Myocyte (in vitro differentiated cells): ENCODE results near the gene AKAP7. TPM values are rescaled to one million over a fixed set of nuclear protein-coding genes. Genes with fewer than 3 reads are reported as not detected.
"Not testable (repeated sequence)": the region's sequence is repeated elsewhere in the genome, so short reads cannot be mapped to it uniquely, and the experiment has no call there.

Experiments used
- DNase-seq: peaks from one replicate; pipeline ENCODE4 v3.0.0-alpha.2; 2012; ENCODE audit warnings: low read depth
- total RNA-seq: library from RNA; depleted of rRNA; stranded (reverse); fragments of >200 nt; gene quantifications from 2 replicates; pipeline ENCODE4 v1.2.3, GENCODE V29; 2014

Gene AKAP7
- total RNA-seq, 1 donor from 2014 or later, result 4.2 TPM

DNA sequence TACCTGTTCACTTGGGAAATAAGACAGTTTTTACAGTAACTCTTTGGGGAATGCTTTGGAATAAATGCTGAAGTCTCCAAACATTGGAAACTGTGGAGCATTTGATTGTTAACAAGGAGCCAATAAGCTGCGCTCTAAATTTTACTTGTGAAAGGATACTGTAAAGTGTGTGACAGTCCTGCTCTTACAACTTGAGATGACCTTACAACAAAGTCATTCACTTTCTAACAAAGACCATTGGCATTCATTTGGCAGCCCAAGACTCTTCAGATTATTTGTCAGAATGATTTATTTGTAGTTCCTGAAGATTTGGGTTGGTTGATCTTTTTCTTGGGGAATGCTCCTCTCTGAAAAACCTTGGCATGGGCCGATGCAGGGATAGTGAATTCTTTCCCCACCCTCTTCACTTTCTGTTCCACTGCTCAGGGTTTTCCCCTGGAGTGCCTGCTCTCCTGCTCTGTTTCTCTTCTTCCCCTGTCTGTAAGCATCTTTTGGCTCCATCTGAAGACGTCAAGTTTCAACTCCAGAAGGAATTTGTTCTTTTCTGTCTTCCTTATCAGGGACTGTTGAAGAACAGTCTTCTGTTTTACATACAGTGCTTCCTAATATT, 116.4 kb downstream of the AKAP7 start:
- DNase-seq, result no peak

DNA sequence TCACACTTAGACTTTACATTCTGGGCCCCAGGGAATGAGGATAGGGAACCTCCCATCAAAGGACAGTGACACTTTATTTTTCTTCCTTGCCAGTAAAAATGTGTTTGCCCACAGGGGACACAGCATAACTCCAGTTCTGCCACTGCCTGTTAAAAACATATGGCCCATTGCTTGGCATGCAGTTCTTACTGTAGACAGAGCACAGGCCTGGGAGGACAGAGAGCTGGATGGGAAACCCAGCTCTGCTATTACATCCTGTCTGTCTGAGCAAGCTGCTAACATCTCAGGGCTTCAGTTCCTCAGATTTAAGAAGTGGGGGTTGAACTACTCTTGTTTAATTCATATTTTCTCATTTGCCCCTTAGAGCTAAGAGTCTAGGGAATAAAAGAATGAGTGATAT, 120.2 kb downstream of the AKAP7 start:
- DNase-seq, result no peak

DNA sequence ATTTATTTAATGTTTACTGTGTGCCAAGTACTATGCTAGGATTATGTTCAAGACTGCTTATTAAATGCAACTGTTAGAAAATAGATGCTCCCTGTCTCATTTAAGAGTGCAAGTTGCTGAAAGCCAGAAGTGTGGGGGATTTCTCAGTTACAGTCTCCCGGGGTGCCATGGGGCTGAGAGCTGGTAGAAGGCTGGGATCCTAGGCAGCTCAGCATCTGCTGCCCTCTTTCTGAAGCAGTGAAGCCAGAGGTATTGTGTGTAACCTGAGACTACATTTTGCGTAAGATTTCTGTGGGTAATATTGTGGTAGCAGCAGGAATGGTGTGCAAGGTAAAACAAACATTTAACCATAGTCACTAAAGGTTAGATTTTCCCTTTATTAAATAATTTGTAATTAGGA, 120.6 kb downstream of the AKAP7 start:
- DNase-seq, result no peak

DNA sequence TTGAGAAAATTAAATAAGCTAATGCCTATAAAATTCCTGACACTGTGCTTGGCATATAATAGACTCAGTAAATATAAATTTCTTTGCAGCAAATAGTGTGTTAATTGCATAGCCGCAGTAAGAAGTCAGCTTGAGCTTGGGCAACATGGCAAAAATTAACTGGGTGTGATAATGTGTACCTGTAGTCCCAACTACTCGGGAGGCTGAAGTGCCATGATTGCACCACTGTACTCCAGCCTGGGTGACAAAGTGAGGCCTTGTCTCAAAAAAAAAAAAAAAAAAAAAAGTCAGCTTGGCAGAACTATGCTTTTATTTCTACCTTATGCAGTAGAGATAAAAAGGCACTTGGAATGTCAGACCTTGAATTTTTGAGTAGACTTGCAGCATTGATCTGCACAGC, 121.8 kb downstream of the AKAP7 start:
- no peak for DNase-seq

DNA sequence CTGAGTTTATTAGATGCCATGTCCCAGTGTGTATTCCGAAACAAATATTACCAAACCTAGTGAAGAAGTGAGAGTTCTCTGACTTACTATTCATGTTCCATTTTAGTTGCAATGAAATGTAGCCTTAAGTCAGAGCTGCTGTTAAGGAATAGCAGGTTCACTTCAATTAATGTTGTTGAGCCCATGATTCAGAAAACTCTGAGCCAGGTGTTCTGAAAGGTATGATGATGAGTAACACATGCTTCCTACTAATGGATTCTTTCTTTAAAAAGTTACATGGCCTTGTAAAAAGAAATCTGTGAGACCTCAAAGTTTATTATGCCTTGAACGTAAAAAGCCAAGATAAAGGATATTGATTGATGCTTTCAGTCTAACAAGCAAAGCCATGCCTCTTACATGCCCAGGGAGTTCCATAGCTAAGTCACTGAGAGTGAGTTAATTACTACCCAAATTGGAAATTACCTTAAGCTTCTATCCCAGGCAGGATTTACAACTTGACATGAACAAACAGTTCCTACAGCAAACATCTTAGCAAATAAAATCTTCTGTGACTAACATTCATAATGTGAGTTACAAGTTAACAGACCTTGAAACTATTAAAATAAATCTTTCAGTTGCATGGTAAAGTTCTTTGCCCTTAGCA, 122.9 kb downstream of the AKAP7 start:
- no peak for DNase-seq

DNA sequence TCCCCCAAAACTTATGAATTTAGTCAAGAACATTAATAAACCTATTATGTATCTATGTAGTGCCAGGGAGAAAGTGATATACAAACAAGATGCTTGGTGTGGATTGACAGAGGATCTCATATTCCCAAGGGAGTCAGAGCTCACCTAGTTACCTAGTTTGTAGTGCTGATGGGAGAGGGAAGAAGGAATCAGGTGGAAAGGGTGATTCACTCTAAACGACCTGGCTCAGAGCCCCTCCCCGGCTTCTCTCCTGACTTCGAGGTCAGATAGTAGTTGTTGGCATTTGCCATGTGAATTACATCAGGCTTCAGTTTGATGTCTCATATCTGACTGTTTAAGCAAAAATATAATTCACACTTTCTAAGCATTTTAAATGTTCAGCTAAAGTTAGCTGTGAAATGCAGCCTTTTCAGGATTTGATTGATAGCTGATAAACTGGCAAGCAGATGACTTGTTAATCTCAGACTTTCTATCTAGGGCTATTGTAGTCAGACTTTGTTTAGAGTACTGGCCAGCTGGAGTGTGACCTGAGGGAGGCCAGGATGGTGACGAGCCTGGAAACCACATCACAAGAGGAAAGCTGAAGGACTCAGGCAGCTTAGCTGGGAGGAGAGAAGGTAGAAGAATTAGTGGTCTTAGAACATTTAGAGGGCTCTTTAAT, 123.7 kb downstream of the AKAP7 start:
- peak; percentile 68 for DNase-seq

DNA sequence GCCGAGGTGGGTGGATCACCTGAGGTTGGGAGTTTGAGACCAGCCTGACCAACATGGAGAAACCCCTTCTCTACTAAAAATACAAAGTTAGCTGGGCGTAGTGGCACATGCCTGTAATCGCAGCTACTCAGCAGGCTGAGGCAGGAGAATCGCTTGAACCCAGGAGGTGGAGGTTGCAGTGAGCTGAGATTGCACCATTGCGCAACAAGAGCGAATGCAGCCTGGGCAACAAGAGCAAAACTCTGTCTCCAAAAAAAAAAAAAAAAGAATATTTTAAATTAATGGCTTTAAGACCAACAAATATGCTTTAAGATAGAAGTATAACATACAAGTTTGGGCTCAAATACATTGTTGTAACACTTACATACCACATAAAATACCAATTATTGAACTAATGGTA, 125.7 kb downstream of the AKAP7 start:
- DNase-seq, result not testable (repeated sequence)

DNA sequence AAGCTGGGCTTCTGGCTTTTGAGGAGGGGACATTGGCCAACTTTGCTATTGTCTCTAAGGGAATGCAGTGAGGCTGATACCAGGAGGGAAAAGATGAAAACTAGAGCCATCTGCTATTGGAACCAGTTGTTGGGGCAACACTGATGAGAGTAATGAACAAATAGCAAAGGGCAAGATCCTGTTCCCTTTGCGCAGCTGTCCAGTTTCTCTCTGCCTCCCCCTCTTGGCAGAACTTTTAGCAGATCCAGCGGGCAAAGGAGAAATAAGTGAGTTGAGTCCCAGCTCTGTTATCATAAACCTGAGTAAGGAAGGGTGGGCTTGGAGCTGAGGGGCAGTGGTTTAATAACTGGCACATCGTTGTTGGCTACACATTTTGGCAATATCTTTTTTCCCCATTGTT, 126.8 kb downstream of the AKAP7 start:
- DNase-seq, result peak; percentile 14

DNA sequence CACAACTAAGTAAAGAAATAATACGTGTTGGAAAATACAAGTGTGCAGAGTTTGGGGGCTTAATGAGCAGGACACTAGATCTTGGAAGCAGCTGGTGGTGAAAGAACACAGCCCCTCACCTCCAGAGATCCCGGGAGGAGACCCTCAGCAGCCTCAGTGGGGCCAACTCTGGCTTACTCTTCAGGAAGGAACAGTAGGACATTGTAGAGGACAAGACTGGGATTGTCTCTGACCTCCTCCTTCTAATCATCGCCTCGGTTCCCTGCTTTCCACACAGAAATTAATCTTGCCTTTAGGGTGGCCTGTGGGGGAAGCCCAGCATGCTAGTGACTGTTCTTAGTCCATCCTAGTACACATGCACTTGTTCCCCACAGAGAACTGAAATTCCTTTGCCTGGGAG, 130.7 kb downstream of the AKAP7 start:
- DNase-seq, result no peak

DNA sequence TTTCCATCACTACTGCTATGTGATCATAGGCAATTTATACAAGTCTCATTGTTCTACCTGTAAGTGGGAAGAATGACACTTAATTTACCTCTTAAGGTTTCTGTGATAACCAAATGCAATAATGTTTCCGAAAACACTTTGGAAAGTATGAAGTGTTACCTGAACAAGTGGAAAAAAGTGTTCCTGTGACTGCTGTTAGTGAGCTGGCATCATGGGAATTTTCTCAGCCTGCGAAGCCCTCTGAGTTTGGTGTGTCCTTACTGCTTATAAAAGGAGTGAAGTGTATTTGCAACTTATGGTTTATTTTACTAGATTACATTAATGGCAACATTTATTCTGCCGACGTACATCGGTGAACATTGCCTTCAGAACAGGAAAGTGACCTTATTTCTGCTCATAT, 133.0 kb downstream of the AKAP7 start:
- DNase-seq, result no peak

DNA sequence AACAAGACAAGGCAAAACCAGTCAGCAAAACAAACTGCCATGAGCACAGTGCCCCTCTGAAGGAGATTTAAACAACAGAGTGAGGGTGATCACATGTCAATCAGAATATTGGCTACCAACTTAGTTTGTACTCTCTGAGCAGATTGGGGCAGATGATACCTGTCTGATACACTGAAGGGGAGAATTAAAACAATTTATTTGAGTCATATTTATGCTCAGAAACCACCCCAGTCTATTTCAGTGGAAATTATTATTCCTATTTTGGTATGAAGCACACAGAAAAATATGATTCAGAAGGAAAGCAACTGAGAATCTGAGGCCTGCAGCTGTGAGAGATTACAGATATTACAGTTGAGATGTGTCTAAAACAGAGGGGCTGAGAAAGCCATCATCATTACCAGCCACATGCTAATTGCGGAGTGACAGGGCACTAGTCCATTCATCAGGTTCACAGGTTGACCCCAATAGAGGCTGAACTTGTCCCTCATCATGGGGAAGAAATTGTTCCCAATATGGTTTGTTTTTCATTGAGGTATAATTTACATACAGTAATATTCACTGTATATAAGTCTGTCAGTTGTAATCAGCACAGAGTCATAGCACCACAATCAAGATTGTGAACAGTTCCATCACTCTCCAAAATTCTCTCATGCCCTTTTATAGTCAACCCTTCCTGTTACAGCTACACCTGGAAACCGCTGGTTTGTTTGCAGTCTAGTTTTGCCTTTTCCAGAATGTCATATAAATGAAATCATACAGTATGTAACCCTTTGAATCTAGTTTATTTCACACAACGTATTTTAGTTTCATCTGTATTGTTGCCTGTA, 134.5 kb downstream of the AKAP7 start:
- no peak for DNase-seq

DNA sequence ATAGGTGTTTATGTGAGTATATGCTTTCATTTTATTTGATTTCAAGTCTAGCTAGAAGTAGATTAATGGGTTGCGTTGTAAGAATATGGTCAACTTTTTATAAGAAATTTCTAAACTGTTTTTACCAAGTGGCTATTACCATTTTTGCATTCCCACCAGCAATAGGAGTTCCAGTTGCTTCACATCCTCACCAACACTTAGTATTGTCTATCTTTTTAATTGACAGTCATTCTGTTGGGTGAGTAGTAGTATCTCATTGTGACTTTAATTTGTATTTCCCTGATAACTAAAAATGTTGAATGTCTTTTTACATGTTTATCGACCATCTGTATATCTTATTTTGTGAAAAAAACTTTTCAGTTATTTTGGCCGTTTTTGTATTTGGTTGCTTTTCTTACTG, 135.3 kb downstream of the AKAP7 start:
- no peak for DNase-seq

DNA sequence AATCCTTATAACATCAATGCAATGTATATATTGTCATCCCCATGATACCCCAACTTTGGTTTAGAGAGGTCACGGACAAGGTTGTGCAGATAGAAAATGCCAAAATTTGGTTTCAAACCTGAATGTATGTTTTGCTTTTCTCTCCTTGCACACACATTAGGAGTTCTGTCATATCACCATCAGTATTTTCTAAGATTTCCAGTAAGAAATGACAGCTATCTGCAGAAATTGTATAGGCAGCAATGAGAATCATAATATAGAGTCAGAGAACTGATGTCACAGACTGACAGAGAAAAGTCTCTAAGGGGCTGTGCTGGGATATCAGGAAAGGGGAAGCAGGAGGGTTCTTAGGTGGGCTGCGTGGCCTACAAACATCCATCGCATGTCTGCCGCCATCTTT, 140.0 kb downstream of the AKAP7 start:
- DNase-seq, result no peak

DNA sequence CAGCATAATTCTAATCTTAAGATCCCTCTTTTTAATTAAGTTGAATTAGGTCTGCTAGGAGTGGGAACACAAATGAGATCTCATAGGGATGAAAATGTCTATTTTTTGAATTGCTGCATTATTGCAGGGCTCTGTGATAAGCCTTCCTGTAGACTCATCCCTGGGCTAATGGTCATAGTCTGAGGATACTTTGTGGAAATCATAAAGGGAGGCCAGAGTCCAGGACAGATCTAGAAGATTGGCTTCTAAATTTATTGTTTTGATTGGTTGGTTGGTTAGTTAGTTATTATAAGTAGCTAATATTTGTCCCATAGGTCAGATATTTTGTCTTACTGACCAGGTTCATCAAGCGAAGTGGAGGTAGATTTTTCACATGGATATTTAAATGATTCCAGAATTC, 142.3 kb downstream of the AKAP7 start:
- DNase-seq, result no peak

DNA sequence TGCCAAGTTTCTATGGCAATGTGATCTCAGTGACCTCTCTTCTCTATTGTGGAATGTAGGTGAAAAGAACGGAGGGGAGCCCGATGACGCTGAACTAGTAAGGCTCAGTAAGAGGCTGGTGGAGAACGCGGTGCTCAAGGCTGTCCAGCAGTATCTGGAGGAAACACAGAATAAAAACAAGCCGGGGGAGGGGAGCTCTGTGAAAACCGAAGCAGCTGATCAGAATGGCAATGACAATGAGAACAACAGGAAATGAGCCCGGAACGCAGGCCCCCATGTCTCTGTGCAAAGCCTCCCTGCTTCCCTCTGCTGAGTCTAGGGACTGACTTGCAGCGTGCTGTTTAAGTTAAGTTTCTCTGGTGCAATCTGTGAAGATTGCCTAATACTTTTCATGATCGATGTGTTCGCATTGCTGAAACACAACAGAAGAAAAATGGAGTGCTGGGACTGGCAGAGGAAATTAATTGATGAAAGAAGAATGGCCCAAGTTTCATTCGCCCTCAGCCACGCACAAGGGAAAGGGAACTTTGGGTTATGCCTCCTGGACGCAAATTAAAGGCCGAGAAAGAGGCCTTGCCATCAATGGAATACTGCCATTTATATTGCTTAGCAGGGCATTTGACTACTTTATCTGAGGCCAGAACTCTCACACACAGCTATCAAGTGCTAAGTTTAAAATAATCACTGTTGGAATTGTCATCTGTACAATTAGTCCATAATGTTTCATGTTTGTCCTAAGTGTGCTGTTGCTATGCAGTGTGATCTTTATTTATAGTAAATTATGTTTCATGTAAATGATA, 146.4 kb downstream of the AKAP7 start:
- no peak for DNase-seq

DNA sequence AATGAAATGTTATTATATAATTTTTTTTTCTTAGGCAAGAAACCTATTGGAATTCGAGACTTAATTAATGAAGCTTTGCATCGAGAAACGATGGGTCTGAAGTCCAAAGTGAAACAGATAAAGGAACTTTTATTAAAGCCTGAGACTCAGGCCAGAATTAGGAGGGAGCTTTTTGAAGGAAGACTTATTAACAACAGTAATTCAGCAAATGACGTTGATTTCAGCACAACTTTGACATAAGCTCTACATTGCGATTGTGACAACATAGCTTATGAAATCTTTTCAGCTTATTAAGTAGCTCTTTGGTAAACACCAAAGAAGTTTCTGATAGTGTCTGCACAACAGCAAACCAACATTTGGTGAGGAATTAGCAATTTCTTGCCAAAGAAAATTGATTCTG, 147.1 kb downstream of the AKAP7 start:
- DNase-seq, result no peak

DNA sequence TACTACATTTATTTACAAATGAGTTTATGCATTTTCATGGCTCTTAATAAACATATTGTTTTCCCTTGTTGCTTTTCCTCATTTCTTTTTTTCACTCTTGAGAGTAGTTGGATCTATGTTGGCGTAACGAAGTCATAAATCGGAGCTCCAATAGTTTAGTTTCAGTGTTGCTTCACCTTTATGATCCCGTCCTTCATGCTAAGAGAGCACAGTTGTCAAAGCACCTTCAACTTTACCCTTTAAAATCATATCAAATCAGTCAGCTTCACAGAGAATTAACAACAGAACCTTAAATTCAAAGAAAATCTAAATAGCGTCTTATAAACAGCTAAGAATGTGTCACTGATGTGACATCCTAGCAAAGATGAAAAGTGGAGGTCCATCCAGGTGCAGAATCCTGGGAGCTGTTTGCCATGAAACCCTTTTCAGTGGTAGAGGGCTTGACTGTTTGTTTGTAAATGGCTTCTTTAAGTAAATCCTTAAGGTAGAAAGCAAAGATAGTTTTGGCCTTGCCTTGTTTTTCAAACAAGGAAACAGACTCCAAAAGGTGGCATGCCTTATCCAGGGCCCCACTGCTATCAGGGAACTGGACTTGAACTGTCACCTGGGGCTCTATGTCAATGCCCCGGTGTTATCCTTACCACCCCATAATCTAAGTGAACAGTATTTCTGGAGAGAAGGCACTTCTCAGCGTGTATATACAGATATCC, 148.4 kb downstream of the AKAP7 start:
- no peak for DNase-seq

DNA sequence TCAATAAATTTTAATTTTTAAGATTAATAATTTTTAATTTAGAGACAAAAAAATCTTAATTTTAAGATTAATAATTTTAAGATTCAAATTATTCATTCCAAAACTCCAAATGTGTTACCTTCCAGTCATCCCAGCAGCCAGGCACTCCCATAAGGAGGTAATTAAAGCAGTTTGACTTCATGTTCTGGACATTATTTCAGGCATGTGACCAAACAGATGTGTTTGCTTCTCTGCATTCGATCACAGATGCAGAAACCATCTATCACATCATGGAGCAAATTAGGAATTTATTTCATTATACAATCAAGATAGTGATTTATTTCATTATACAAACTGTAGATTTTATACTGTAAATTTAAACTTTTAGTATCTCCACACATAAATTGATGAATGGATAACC, 150.3 kb downstream of the AKAP7 start:
- DNase-seq, result no peak

DNA sequence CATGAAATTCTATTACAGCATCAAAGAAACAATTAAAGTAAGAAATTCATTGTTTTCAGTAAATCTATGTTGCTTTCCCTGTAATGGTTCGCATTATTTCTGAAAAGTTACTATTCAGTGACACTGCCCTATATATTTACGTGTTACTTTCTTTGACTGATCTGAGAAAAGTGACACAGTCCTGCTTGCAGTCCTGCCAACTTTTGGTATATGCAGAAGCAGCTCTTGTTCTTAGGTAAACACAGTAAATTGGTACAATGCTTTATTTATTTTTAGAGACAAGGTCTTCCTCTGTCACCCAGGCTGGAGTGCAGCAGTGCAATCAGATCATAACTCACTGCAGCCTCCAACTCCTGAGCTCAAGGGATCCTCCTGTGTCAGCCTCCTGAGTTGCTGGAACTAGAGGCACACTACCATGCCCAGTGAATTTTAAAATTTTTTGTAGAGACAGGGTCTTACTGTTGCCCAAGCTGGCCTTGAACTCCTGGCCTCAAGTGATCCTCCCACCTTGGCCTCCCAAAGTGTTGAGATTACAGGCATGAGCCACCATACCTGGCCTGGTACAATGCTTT, 151.3 kb downstream of the AKAP7 start:
- DNase-seq, result no peak

DNA sequence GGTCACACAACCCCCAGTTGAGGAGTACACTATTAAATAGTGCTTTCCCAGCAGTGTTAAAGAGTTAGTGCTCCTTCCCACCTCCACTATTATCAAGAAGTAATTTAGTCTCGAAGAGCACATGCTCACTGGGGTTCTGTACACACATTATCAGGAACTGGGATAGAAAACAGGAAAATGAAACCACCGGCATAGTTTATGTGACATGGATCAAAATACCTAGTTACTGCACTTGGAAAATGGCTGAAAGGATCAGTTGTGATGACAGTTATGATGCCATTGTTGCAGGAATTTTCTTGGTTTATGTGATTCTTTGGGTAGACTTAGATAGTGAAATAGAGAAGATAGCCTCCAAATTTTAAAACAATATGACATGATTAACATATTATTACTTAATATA, 152.9 kb downstream of the AKAP7 start:
- DNase-seq, result no peak
